Measurements from ENCODE around the gene KRTAP4-1. TPM values are rescaled to one million over a fixed set of nuclear protein-coding genes. Genes with fewer than 3 reads are reported as not detected.
"Not testable (repeated sequence)": the region's sequence is repeated elsewhere in the genome, so short reads cannot be mapped to it uniquely, and the experiment has no call there.

KRTAP4-1 gene
- total RNA-seq, 1 donor = not detected

DNA sequence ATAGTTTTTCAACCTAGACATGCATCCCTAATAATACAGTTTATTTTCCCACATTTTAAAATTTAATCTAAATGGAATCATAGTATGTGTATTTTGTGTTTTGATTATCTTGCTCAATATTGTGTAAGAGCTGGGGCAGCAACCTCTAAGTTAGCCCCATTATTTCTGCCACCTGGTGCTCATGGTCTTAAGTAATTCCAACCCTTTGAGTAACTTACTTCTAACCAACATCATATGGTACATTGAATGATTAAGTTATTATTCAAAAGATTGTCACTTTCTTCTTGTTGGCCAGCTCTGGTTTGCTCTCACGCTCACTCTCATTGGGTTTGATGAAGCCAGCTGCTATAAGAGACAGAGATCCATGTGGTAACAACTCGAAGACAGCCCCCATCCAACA, 12.8 kb downstream of the KRTAP4-1 start:
- no peak overlapping the region for H3K4me3 ChIP-seq (ENCODE audit: low read depth, low read length)
- DNase-seq (ENCODE audit: low read depth) = peak; percentile 19
- TF ChIP-seq, protein P1, sequence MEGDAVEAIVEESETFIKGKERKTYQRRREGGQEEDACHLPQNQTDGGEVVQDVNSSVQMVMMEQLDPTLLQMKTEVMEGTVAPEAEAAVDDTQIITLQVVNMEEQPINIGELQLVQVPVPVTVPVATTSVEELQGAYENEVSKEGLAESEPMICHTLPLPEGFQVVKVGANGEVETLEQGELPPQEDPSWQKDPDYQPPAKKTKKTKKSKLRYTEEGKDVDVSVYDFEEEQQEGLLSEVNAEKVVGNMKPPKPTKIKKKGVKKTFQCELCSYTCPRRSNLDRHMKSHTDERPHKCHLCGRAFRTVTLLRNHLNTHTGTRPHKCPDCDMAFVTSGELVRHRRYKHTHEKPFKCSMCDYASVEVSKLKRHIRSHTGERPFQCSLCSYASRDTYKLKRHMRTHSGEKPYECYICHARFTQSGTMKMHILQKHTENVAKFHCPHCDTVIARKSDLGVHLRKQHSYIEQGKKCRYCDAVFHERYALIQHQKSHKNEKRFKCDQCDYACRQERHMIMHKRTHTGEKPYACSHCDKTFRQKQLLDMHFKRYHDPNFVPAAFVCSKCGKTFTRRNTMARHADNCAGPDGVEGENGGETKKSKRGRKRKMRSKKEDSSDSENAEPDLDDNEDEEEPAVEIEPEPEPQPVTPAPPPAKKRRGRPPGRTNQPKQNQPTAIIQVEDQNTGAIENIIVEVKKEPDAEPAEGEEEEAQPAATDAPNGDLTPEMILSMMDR (IDR thresholded peaks at IDR 0.05; ENCODE audit: insufficient read depth, low read length) = no peak

DNA sequence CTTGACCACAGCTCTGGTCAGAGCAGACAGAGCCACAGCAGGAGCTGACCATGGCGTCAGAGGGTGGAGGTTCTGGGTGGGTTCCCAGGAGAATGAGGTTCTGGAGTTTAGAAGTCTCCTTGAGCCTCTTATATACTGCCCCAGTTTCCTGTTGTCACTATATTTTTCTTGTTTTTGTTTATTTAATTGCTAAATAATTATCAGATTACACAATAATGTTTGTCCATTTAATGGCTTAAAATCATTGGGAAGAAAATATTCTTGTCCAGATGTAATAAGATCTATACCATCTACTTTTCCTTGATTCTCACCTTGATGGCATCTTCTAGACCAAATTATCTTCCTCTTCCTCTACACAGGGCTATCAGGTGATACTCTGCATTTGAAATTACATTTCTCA, 16.6 kb downstream of the KRTAP4-1 start, which contains the start of gene KRTAP4-3:
TSS of gene KRTAP4-3 (minus strand) at position 101 of the 400 bp plus-strand sequence. CDS start at position 52, 49 bp downstream.
- DNase-seq (ENCODE audit: low read depth) = no peak
- H3K4me3 ChIP-seq (ENCODE audit: low read depth, low read length) = no peak within 1 kb of the TSS

DNA sequence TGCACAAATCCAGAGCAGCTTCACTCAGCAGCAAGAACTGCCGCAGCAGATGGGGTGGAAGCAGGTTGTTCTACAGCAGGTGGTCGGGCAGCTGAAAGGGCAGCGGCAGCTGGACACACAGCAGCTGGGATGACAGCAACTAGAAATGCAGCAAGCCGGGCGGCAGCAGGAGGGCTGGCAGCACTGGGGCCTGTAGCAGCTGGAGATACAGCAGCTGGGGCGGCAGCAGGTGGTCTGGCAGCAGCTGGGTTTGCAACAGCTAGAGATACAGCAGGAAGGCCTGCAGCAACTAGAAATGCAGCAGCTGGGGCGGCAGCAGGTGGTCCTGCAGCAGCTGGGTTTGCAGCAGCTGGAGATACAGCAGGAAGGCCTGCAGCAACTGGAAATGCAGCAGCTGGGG, 17.1 kb downstream of the KRTAP4-1 start:
- TF ChIP-seq, protein P1 (IDR thresholded peaks at IDR 0.05; ENCODE audit: insufficient read depth, low read length) = no peak
- no peak for DNase-seq (ENCODE audit: low read depth)
- H3K4me3 ChIP-seq (ENCODE audit: low read depth, low read length) = no peak overlapping the region

More for the DNA sequence above, 16.6 kb downstream of the KRTAP4-1 start, which contains the start of gene KRTAP4-3:
- TF ChIP-seq, protein P1 (IDR thresholded peaks at IDR 0.05; ENCODE audit: insufficient read depth, low read length) = no peak

DNA sequence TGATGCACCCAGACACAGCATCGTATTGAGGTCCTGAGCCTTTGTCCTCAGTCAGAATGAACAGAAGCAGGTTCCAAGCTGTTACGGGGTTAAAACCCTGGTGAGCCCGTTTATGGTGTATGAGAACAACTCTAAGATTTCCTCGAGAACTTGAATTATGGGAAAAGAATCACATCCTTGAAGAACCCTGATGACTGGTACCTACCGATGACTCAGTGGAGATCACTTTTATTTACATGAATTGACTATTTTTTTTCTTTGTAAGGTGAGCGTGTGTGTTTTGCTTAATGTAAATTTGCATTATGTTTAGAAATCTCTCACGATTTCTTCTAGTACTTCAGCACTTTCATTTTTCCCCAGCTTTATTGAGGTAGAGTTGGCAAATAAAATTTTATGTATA, 20.9 kb downstream of the KRTAP4-1 start:
- TF ChIP-seq, protein P1 (IDR thresholded peaks at IDR 0.05; ENCODE audit: insufficient read depth, low read length) = no peak
- no peak overlapping the region for H3K4me3 ChIP-seq (ENCODE audit: low read depth, low read length)
- DNase-seq (ENCODE audit: low read depth) = no peak

DNA sequence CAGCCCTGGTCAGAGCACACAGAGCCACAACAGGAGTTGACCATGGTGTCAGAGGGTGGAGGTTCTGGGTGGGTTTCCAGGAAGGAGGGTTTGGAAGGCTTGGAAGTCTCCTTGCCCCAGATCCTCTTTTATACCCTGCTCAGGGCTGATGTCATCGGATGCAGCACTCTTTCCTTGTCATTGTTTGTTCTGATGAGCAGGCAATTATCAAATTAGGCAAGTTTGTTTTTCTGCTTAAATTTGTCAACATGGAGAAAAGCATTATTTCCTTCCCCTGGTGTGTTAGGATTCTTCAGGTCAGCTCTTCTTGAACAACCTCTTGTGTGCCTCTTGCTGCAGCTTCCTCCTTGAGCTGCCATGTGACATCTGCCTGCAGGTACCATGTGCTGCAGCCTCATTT, 24.1 kb downstream of the KRTAP4-1 start, which contains the start of gene KRTAP4-4:
TSS of gene KRTAP4-4 (minus strand) at position 101 of the 400 bp plus-strand sequence. CDS start at position 44, 57 bp downstream.
- no peak within 1 kb of the TSS for H3K4me3 ChIP-seq (ENCODE audit: low read depth, low read length)
- DNase-seq (ENCODE audit: low read depth) = no peak
- TF ChIP-seq, protein P1 (IDR thresholded peaks at IDR 0.05; ENCODE audit: insufficient read depth, low read length) = no peak

DNA sequence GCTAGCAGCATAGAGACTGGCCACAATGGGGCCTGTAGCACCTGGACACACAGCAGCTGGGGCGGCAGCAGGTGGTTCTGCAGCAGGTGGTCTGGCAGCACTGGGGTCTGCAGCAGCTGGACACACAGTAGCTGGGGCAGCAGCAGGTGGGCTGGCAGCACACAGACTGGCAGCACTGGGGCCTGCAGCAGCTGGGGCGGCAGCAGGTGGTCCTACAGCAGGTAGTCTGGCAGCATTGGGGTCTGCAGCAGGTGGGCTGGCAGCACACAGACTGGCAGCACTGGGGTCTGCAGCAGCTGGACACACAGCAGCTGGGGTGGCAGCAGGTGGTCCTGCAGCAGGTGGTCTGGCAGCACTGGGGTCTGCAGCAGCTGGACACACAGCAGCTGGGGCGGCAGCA, 24.5 kb downstream of the KRTAP4-1 start:
- not testable (repeated sequence) for H3K4me3 ChIP-seq (ENCODE audit: low read depth, low read length); DNase-seq (ENCODE audit: low read depth)

DNA sequence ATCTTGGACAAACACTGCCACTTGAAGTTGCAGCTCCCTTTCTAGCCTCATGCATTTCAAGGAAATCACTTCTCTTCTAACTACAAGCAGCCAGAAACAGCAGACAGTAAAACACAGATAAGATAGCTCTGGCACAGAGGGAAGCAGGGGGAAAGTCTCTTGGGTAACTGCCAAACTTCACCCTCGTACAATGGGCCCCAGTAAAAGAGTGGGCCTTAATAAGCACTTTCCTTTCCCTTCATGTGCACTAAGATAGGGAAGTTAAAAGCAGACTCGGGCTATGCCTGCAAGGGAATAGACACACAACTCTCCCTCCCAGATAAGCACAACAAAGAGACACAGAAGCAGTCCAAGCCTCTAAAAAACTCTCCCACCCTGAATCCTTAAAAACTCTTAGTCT, 30.9 kb downstream of the KRTAP4-1 start:
- TF ChIP-seq, protein P1 (IDR thresholded peaks at IDR 0.05; ENCODE audit: insufficient read depth, low read length) = no peak
- no peak overlapping the region for H3K4me3 ChIP-seq (ENCODE audit: low read depth, low read length)
- no peak for DNase-seq (ENCODE audit: low read depth)
